Esophagus muscularis mucosa (tissue), 3 donors: ENCODE measurements around the gene DISP1.

Source experiments
- POLR2A ChIP-seq: fragments of 450-650 bp; IDR thresholded peaks from one replicate; pipeline ENCODE4 v1.6.1; 2017; ENCODE audit warnings: antibody characterized with exemption, moderate library complexity, mild to moderate bottlenecking, low read depth
- POLR2AphosphoS5 ChIP-seq, 2 donors: sonication (generic); formaldehyde crosslinking; IDR thresholded peaks; one replicate each; pipeline ENCODE4 v1.6.1; 2017; ENCODE audit warnings: antibody characterized with exemption in 2 of 2
- TF ChIP-seq, protein P1 (sequence below), 3 experiments: fragments of 200-600 bp in 2 of 3; fragments of 450-650 bp in 1 of 3; sonication (generic) in 2 of 3; IDR thresholded peaks; one replicate each; pipeline ENCODE4 v1.5.1; 2017 to 2019; ENCODE audit warnings: antibody characterized with exemption in 3 of 3, mild to moderate bottlenecking in 2 of 3, moderate library complexity in 1 of 3

DNA sequence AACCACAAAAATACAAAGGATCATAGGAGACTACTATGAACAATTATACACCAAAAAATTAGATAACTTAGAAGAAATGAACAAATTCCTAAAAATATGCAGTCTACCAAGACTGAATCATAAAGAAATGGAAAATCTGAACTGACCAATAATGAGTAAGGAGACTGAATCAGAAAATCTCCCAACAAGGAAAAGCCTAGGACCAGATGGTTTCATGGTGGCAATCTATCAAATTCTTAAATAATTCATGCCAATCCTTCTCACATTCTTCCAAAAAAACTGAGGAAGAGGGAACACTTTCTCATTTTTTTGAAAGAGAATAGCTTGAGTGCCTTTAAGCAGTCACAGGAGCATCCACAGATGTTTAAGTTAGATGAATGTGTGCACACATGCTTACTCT is 31.8 kb upstream of the DISP1 start:
- TF ChIP-seq, protein P1, sequence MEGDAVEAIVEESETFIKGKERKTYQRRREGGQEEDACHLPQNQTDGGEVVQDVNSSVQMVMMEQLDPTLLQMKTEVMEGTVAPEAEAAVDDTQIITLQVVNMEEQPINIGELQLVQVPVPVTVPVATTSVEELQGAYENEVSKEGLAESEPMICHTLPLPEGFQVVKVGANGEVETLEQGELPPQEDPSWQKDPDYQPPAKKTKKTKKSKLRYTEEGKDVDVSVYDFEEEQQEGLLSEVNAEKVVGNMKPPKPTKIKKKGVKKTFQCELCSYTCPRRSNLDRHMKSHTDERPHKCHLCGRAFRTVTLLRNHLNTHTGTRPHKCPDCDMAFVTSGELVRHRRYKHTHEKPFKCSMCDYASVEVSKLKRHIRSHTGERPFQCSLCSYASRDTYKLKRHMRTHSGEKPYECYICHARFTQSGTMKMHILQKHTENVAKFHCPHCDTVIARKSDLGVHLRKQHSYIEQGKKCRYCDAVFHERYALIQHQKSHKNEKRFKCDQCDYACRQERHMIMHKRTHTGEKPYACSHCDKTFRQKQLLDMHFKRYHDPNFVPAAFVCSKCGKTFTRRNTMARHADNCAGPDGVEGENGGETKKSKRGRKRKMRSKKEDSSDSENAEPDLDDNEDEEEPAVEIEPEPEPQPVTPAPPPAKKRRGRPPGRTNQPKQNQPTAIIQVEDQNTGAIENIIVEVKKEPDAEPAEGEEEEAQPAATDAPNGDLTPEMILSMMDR (IDR thresholded peaks at IDR 0.05), result no peak
- TF ChIP-seq POLR2AphosphoS5 (IDR thresholded peaks at IDR 0.05) (no peak), POLR2A (no peak)
